ENCODE measurements around the gene ZNF429. TPM values are rescaled to one million over a fixed set of nuclear protein-coding genes. Genes with fewer than 3 reads are reported as not detected.

The ZNF429 gene
- total and polyA plus RNA-seq, 2 of the 4 experiments (the other 2 are of a cell fraction) = 4.3 to 6.4 TPM

DNA sequence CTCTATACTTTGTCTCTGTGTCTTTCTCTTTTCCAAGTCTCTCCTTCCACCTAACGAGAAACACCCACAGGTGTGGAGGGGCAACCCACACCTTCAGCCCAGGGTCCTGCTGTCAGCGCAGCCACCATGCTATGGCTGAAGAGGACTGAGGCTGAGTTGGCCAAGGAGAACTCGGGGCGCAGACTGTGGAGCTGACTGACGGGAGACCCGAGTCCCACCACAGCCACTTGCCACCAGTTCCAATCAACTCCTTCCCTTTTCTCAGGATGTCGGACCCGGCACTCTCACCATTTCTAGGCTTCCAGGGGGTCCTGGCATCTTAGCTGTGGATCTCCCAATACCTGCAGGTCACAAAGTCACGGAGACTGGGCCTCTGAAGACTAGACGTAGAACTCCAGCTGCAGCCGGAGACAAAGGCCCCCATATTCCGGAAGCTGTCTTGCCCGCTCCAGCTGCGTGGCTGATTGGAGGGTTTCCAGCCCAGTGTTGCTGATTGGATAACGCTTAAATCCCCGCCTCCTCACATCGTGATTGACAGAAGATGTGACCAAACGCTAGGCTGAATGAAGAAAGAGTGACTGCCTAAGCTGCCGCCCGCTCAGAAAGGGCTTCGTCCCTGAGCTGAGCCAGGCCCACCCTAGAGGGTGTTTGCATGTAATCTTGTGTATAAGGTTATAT is 63.6 kb downstream of the ZNF429 start:
- no peak overlapping the region for H2BK120ac ChIP-seq (ENCODE audit: low read depth, low read length)
- H3K27me3 ChIP-seq (ENCODE audit: control insufficient read depth, insufficient read depth, low read length) = no peaks in the 10 kb centered on the region
- intact Hi-C loops (cut with micrococcal nuclease) = no loop called here
- H4K20me1 ChIP-seq (ENCODE audit: insufficient read depth, low read length) = no peaks in the 10 kb centered on the region
- peak overlapping the region; percentile 93 for H3K14ac ChIP-seq (replicated peaks; ENCODE audit: low read depth, low read length)
- no peak overlapping the region for H2BK15ac ChIP-seq (ENCODE audit: low read depth, low read length)
- no peak overlapping the region for H2BK20ac ChIP-seq (ENCODE audit: low read depth, low read length)
- ATAC-seq (ENCODE audit: low read depth) (peak; percentile 99), DNase-seq (peak; percentile 94)
- no peak overlapping the region for H3K56ac ChIP-seq (ENCODE audit: extremely low read depth, insufficient read depth, low read length)
- H2AK5ac ChIP-seq (ENCODE audit: low read depth, low read length) = no peak overlapping the region
- peak overlapping the region; percentile 83 for H3K27ac ChIP-seq (ENCODE audit: insufficient read depth, low read length)
- peaks cover 7% of the 10 kb centered on the region; the same call in 1 of the 2 replicates for H3K36me3 ChIP-seq (ENCODE audit: control insufficient read depth, insufficient read depth, low read length)
- H3K23ac ChIP-seq (ENCODE audit: low read depth, low read length) = no peak overlapping the region
- peak overlapping the region; percentile 85 for H3K9ac ChIP-seq (ENCODE audit: low read depth, low read length)
- H3K4me2 ChIP-seq (ENCODE audit: low read depth, low read length) = peak overlapping the region; percentile 62; the same call in 1 of the 2 replicates
- no peaks in the 10 kb centered on the region for H3K9me1 ChIP-seq (ENCODE audit: insufficient read depth, low read length)
- H4K91ac ChIP-seq (ENCODE audit: insufficient read depth, low read depth, low read length) = peak overlapping the region; percentile 68; the same call in 1 of the 2 replicates
- in situ Hi-C loops (cut with MboI; ENCODE audit: low sequenced_read_pairs) = no loop called here
- H2AFZ ChIP-seq (replicated peaks; ENCODE audit: low read length, poor library complexity) = peak overlapping the region; percentile 87
- H3K4ac ChIP-seq (ENCODE audit: low read depth, low read length) = peak overlapping the region; percentile 77; the same call in 1 of the 2 replicates
- ChIA-PET POLR2A (ENCODE audit: unreplicated experiment) (interaction anchor here (0.7 kb wide), 1 partner anchor 59 kb away, joined by 4 read pairs; no protein-coding TSS in a partner anchor), CTCF (no interaction called here)
- WGBS, 2 experiments (ENCODE audit: extremely low coverage in 2 of 2, insufficient read length in 1 of 2) = 45% methylated on average over 8 of the region's 21 CpGs; no CpG with 5 or more reads in 1 of the 2 experiments
- peak overlapping the region; percentile 88 for H3K4me3 ChIP-seq (ENCODE audit: insufficient read depth, low read depth, low read length)
- H3K79me1 ChIP-seq (ENCODE audit: low read depth in 1 of 2, low read length in 2 of 2) = no peaks in the 10 kb centered on the region
- H2AK9ac ChIP-seq (replicated peaks; ENCODE audit: low read depth, low read length, poor library complexity) = peak overlapping the region; percentile 50
- no peak overlapping the region for H4K5ac ChIP-seq (ENCODE audit: low read depth, low read length)
- H2BK5ac ChIP-seq (ENCODE audit: low read depth, low read length, poor library complexity, severe bottlenecking) = peak overlapping the region; percentile 71
- peaks cover 17% of the 10 kb centered on the region for H3K9me3 ChIP-seq (ENCODE audit: control insufficient read depth, insufficient read depth, low read length)
- dilution Hi-C loops (cut with HindIII; ENCODE audit: low sequenced_read_pairs, unreplicated experiment) = no loop called here
- peak overlapping the region in 1 of 2 experiments; percentile 84; a peak in 2 of 4 replicates for H4K8ac ChIP-seq (ENCODE audit: low read depth in 2 of 2, low read length in 2 of 2)
- H3K18ac ChIP-seq (ENCODE audit: low read depth, low read length) = no peak overlapping the region
- no peaks in the 10 kb centered on the region for H3K4me1 ChIP-seq (ENCODE audit: control insufficient read depth, insufficient read depth, low read length)
- BruUV-seq (replicated peaks) = no TSS peak
- no peak for TF ChIP-seq USF2 (IDR thresholded peaks at IDR 0.05; ENCODE audit: low read depth, low read length)
- no peak for TF ChIP-seq ELK1 (IDR thresholded peaks at IDR 0.05; ENCODE audit: borderline replicate concordance, low read depth, low read length)
- TF ChIP-seq CEBPB (IDR thresholded peaks at IDR 0.05; ENCODE audit: low read depth, low read length) = no peak
- no peak for TF ChIP-seq FOS (IDR thresholded peaks at IDR 0.05; ENCODE audit: low read depth, low read length)
- TF ChIP-seq RFX5 (IDR thresholded peaks at IDR 0.05; ENCODE audit: low read depth, low read length) = no peak
- no peak for TF ChIP-seq SMC3 (IDR thresholded peaks at IDR 0.05; ENCODE audit: low read depth, low read length)
- no peak for TF ChIP-seq BHLHE40 (IDR thresholded peaks at IDR 0.05; ENCODE audit: low read depth, low read length)
- no peak for TF ChIP-seq CHD1 (IDR thresholded peaks at IDR 0.05; ENCODE audit: low read depth, low read length)
- no peak for TF ChIP-seq RCOR1 (IDR thresholded peaks at IDR 0.05; ENCODE audit: insufficient replicate concordance, low read length)
- no peak for TF ChIP-seq NFE2L2 (IDR thresholded peaks at IDR 0.05; ENCODE audit: low read depth, low read length)
- TF ChIP-seq CTCF (conservative IDR thresholded peaks at IDR 0.05; ENCODE audit: low read depth, low read length) = no peak
- TF ChIP-seq RAD21 (IDR thresholded peaks at IDR 0.05; ENCODE audit: low read length) = no peak
- TF ChIP-seq MXI1 (IDR thresholded peaks at IDR 0.05; ENCODE audit: borderline replicate concordance, low read depth, low read length) = no peak
- TF ChIP-seq MAFK (IDR thresholded peaks at IDR 0.05; ENCODE audit: low read depth, low read length) = no peak
- peak; percentile 37; the same call in 1 of the 2 replicates for TF ChIP-seq POLR2A (IDR thresholded peaks at IDR 0.05; ENCODE audit: low read depth, low read length)
